Neuronal stem cell (in vitro differentiated cells): ENCODE measurements around the gene TYW1.
"Not testable (repeated sequence)": the region's sequence is repeated elsewhere in the genome, so short reads cannot be mapped to it uniquely, and the experiment has no call there.

ENCODE experiments used
- DNase-seq: peaks from one replicate; pipeline ENCODE4 v3.0.0-alpha.2; 2013; ENCODE audit warnings: low spot score
- H2AFZ ChIP-seq: one replicate; pipeline ENCODE4 v1.6.1; 2013; ENCODE audit warnings: mild to moderate bottlenecking, low read length, inconsistent platforms
- H2AK5ac ChIP-seq: 2 replicates; pipeline ENCODE4 v1.6.1; 2013; ENCODE audit warnings: low read depth, mild to moderate bottlenecking, inconsistent platforms, low read length, moderate library complexity, mixed read lengths
- H2BK120ac ChIP-seq: 2 replicates; pipeline ENCODE4 v1.6.1; 2013; ENCODE audit warnings: low read depth, mild to moderate bottlenecking, inconsistent platforms, low read length, moderate library complexity, mixed read lengths
- H2BK12ac ChIP-seq: one replicate; pipeline ENCODE4 v1.6.1; 2013; ENCODE audit warnings: low read length, inconsistent platforms
- H2BK15ac ChIP-seq: 2 replicates; pipeline ENCODE4 v1.6.1; 2013; ENCODE audit warnings: mild to moderate bottlenecking, low read length, inconsistent platforms, mixed read lengths
- H2BK5ac ChIP-seq: one replicate; pipeline ENCODE4 v1.6.1; 2013; ENCODE audit warnings: inconsistent platforms, mild to moderate bottlenecking, low read length, moderate library complexity
- H3K14ac ChIP-seq: one replicate; pipeline ENCODE4 v1.6.1; 2013; ENCODE audit warnings: low read length, inconsistent platforms
- H3K18ac ChIP-seq: 2 replicates; pipeline ENCODE4 v1.6.1; 2013; ENCODE audit warnings: low read length, inconsistent platforms
- H3K23ac ChIP-seq: 2 replicates; pipeline ENCODE4 v1.6.1; 2013; ENCODE audit warnings: low read depth, mild to moderate bottlenecking, mixed read lengths, low read length, inconsistent platforms; ENCODE audit not compliant: poor library complexity
- H3K27ac ChIP-seq: replicated peaks from 3 replicates; pipeline ENCODE4 v1.5.1; 2013; ENCODE audit warnings: low read length, inconsistent platforms
- H3K27me3 ChIP-seq, 3 experiments: 2 replicates each; pipeline ENCODE4 v1.6.1; 2013; ENCODE audit warnings: low read length in 3 of 3, mild to moderate bottlenecking in 2 of 3, inconsistent platforms in 1 of 3, low read depth in 1 of 3, mixed read lengths in 1 of 3, moderate library complexity in 1 of 3; ENCODE audit not compliant: control insufficient read depth in 3 of 3, insufficient read depth in 3 of 3
- H3K36me3 ChIP-seq, 2 donors: replicated peaks in 1 of 2; 2 replicates each; pipeline ENCODE4 v1.6.1; 2013; ENCODE audit warnings: low read length in 2 of 2; ENCODE audit not compliant: control insufficient read depth in 2 of 2, insufficient read depth in 2 of 2
- H3K4ac ChIP-seq: 2 replicates; pipeline ENCODE4 v1.6.1; 2013; ENCODE audit warnings: inconsistent platforms, mild to moderate bottlenecking, low read length, moderate library complexity
- H3K4me1 ChIP-seq, 2 donors: 1 replicate in 1 of 2; 2 replicates in 1 of 2; pipeline ENCODE4 v1.6.1; 2013; ENCODE audit warnings: low read length in 2 of 2, low read depth in 1 of 2; ENCODE audit not compliant: control insufficient read depth in 2 of 2, insufficient read depth in 1 of 2
- H3K4me2 ChIP-seq: one replicate; pipeline ENCODE4 v1.6.1; 2013; ENCODE audit warnings: mild to moderate bottlenecking, low read length, inconsistent platforms; ENCODE audit not compliant: insufficient read depth, poor library complexity, severe bottlenecking
- H3K4me3 ChIP-seq, 2 donors: 2 replicates each; pipeline ENCODE4 v1.5.1; 2013; ENCODE audit warnings: low read length in 2 of 2, mild to moderate bottlenecking in 2 of 2, inconsistent platforms in 1 of 2, moderate library complexity in 1 of 2
- H3K79me1 ChIP-seq: one replicate; pipeline ENCODE4 v1.6.1; 2013; ENCODE audit warnings: low read depth, mild to moderate bottlenecking, inconsistent platforms, low read length, moderate library complexity
- H3K9ac ChIP-seq: one replicate; pipeline ENCODE4 v1.6.1; 2013; ENCODE audit warnings: mild to moderate bottlenecking, low read depth, low read length, inconsistent platforms; ENCODE audit not compliant: poor library complexity
- H3K9me3 ChIP-seq, 2 donors: replicated peaks in 1 of 2; 2 replicates each; pipeline versions ENCODE3 to v1.6.1; 2013; ENCODE audit warnings: low read length in 2 of 2, mild to moderate bottlenecking in 2 of 2, inconsistent platforms in 1 of 2, low read depth in 1 of 2, mixed read lengths in 1 of 2, moderate library complexity in 1 of 2; ENCODE audit not compliant: control insufficient read depth in 2 of 2, insufficient read depth in 1 of 2
- H4K8ac ChIP-seq: one replicate; pipeline ENCODE4 v1.6.1; 2013; ENCODE audit warnings: low read depth, mild to moderate bottlenecking, inconsistent platforms, low read length, moderate library complexity
- H4K91ac ChIP-seq: one replicate; pipeline ENCODE4 v1.6.1; 2013; ENCODE audit warnings: low read length, low read depth, mild to moderate bottlenecking, inconsistent platforms; ENCODE audit not compliant: poor library complexity
- WGBS, 2 donors: extraction: QIAGEN DNeasy Blood & Tissue Kit; methylation state at CpG; one replicate each; pipeline ENCODE4 v1.1.7; 2013; ENCODE audit warnings: missing lambda C conversion rate in 2 of 2, mixed read lengths in 1 of 2; ENCODE audit not compliant: insufficient read length in 2 of 2, insufficient replicate concordance in 1 of 2; ENCODE audit errors: extremely low coverage in 2 of 2; 5-methylcytosine and 5-hydroxymethylcytosine counted together

Gene TYW1

GRCh38 chr7:67209256-67209655 lies 212.6 kb downstream of the TYW1 start:
- H3K14ac ChIP-seq, result no peak overlapping the region
- no peak overlapping the region for H3K4me2 ChIP-seq
- WGBS, 2 donors, result no CpG with 5 or more reads among the region's 4 CpGs

GRCh38 chr7:67210567-67210966 lies 213.9 kb downstream of the TYW1 start:
- H2AFZ ChIP-seq, result no peak overlapping the region
- H3K79me1 ChIP-seq, result no peaks in the 10 kb centered on the region
- no peaks in the 10 kb centered on the region for H3K4me1 ChIP-seq
- H3K36me3 ChIP-seq, result peaks cover 0 to 2% of the 10 kb centered on the region in 2 donors
- no peak overlapping the region for H3K18ac ChIP-seq
- no peak overlapping the region for H3K4me2 ChIP-seq
- no peak overlapping the region for H3K9ac ChIP-seq
- H3K9me3 ChIP-seq, result no peaks in the 10 kb centered on the region
- H3K23ac ChIP-seq, result no peak overlapping the region
- H3K27ac ChIP-seq, result no peak overlapping the region
- H3K14ac ChIP-seq, result no peak overlapping the region
- no peak overlapping the region for H2BK12ac ChIP-seq
- H3K4ac ChIP-seq, result no peak overlapping the region
- H4K91ac ChIP-seq, result no peak overlapping the region
- H2AK5ac ChIP-seq, result no peak overlapping the region
- no peak overlapping the region for H3K4me3 ChIP-seq
- no peak for DNase-seq
- H4K8ac ChIP-seq, result no peak overlapping the region
- H2BK120ac ChIP-seq, result no peak overlapping the region
- H2BK5ac ChIP-seq, result no peak overlapping the region
- WGBS, 2 donors, result no CpG with 5 or more reads among the region's 7 CpGs
- H2BK15ac ChIP-seq, result no peak overlapping the region
- no peaks in the 10 kb centered on the region for H3K27me3 ChIP-seq

More at GRCh38 chr7:67209256-67209655, 212.6 kb downstream of the TYW1 start:
- no peak overlapping the region for H3K4me3 ChIP-seq
- H2BK120ac ChIP-seq, result no peak overlapping the region
- no peak overlapping the region for H2BK5ac ChIP-seq
- H3K23ac ChIP-seq, result no peak overlapping the region
- no peak overlapping the region for H2AFZ ChIP-seq
- H3K9ac ChIP-seq, result no peak overlapping the region
- H4K8ac ChIP-seq, result no peak overlapping the region
- H2AK5ac ChIP-seq, result no peak overlapping the region
- no peaks in the 10 kb centered on the region for H3K79me1 ChIP-seq
- H3K18ac ChIP-seq, result no peak overlapping the region
- no peaks in the 10 kb centered on the region for H3K27me3 ChIP-seq
- peaks cover 0 to 2% of the 10 kb centered on the region in 2 donors for H3K36me3 ChIP-seq
- DNase-seq, result no peak
- H2BK12ac ChIP-seq, result no peak overlapping the region
- no peaks in the 10 kb centered on the region for H3K4me1 ChIP-seq
- H3K9me3 ChIP-seq, result no peaks in the 10 kb centered on the region
- H3K4ac ChIP-seq, result no peak overlapping the region
- no peak overlapping the region for H4K91ac ChIP-seq
- no peak overlapping the region for H2BK15ac ChIP-seq
- no peak overlapping the region for H3K27ac ChIP-seq

- H3K36me3 ChIP-seq, DNase-seq: not testable (repeated sequence)
- WGBS, 2 donors, result no CpG with 5 or more reads among the region's 10 CpGs
Observed at GRCh38 chr7:67211650-67212330, 215.2 kb downstream of the TYW1 start.

GRCh38 chr7:67213038-67213437 lies 216.4 kb downstream of the TYW1 start:
- H2BK120ac ChIP-seq, H4K91ac ChIP-seq, H3K4me2 ChIP-seq, H2AFZ ChIP-seq, DNase-seq, H3K79me1 ChIP-seq, H2BK12ac ChIP-seq, H3K4me3 ChIP-seq, H3K27me3 ChIP-seq, H2AK5ac ChIP-seq, H2BK5ac ChIP-seq, H2BK15ac ChIP-seq, H3K9me3 ChIP-seq, H3K14ac ChIP-seq, H3K18ac ChIP-seq, H3K23ac ChIP-seq, H3K27ac ChIP-seq, H3K9ac ChIP-seq, H3K4ac ChIP-seq, H3K4me1 ChIP-seq, H3K36me3 ChIP-seq, H4K8ac ChIP-seq: not testable (repeated sequence)
- WGBS, 2 donors, result no CpG with 5 or more reads among the region's 7 CpGs

More at GRCh38 chr7:67211650-67212330, 215.2 kb downstream of the TYW1 start:
- H4K8ac ChIP-seq, H3K4ac ChIP-seq, H3K79me1 ChIP-seq, H3K4me1 ChIP-seq, H3K23ac ChIP-seq, H3K14ac ChIP-seq, H3K4me2 ChIP-seq, H2BK15ac ChIP-seq, H2AK5ac ChIP-seq, H3K4me3 ChIP-seq, H3K27me3 ChIP-seq, H3K9ac ChIP-seq, H2AFZ ChIP-seq, H2BK12ac ChIP-seq, H4K91ac ChIP-seq, H2BK120ac ChIP-seq, H3K9me3 ChIP-seq, H3K18ac ChIP-seq, H2BK5ac ChIP-seq, H3K27ac ChIP-seq: not testable (repeated sequence)
